Stimulated activated naive CD8-positive, alpha-beta T cell treated with anti-CD3 and anti-CD28 coated beads, Interleukin-15, Interleukin-2, amounts not matched to agents 100 U/mL and 50 U/mL, for 24 hours (primary cell): ENCODE measurements around the gene AUTS2.
A peak's percentile ranks its signal among the peaks of the same experiment; 100 is the strongest.
"Not testable (repeated sequence)": the region's sequence is repeated elsewhere in the genome, so short reads cannot be mapped to it uniquely, and the experiment has no call there.

Source experiments
- ATAC-seq: fragments of 150-1000 bp; cut with Tn5 transposase; one replicate; pipeline ENCODE4 v1.10.0; 2021
- DNase-seq: peaks from one replicate; pipeline ENCODE4 v3.0.0; 2021

Gene AUTS2

DNA sequence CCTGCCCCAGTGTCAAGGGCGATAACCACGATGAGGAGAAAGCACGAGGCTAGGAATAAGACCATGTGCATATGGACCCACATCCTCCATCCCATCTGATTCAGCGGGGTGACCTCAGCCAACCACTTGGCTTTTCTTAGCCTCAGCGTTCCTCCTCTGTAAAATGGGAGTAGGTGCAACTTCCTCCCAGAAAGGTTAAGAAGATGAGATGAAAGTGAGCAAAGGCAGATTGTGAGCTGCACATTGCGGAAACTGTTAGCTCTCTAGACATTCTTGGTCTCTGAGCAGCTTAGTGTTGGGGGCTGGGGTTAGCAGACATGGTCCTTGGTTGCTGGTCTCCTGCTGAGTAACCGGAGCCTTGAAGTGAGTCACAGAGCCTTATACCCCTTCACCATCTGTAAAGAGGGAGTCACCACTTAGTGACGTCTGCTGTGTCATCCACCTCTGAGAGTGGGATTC is 1036.4 kb downstream of the AUTS2 start:
- ATAC-seq: peak; percentile 93

GRCh38 chr7:70635633-70636032 is 1037.4 kb downstream of the AUTS2 start:
- ATAC-seq: no peak
- no peak for DNase-seq

More for the DNA sequence above, 1036.4 kb downstream of the AUTS2 start:
- peak; percentile 22 for DNase-seq

- ATAC-seq (no peak), DNase-seq (no peak)
Observed at GRCh38 chr7:70636169-70636568, 1037.9 kb downstream of the AUTS2 start.

DNA sequence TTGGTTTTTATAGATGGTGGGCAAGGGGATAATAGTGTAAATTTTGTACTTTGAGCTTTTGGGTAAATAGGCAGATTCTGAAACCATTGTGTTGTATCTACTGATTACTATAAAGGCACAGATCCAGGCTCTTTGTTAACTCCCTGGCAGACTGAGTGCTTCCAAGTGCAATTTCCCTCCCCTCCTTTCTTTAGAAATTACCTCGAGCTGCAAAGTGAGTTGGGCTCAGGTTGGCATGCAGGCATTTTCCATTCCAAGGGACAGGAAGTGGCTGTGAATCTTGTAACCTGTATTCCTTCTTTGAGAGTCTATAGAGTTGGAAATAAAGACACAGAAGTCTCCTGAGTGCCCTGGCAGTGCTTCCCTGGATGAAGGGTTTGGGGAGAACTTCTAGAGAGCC is 1039.5 kb downstream of the AUTS2 start:
- no peak for ATAC-seq
- DNase-seq: no peak

DNA sequence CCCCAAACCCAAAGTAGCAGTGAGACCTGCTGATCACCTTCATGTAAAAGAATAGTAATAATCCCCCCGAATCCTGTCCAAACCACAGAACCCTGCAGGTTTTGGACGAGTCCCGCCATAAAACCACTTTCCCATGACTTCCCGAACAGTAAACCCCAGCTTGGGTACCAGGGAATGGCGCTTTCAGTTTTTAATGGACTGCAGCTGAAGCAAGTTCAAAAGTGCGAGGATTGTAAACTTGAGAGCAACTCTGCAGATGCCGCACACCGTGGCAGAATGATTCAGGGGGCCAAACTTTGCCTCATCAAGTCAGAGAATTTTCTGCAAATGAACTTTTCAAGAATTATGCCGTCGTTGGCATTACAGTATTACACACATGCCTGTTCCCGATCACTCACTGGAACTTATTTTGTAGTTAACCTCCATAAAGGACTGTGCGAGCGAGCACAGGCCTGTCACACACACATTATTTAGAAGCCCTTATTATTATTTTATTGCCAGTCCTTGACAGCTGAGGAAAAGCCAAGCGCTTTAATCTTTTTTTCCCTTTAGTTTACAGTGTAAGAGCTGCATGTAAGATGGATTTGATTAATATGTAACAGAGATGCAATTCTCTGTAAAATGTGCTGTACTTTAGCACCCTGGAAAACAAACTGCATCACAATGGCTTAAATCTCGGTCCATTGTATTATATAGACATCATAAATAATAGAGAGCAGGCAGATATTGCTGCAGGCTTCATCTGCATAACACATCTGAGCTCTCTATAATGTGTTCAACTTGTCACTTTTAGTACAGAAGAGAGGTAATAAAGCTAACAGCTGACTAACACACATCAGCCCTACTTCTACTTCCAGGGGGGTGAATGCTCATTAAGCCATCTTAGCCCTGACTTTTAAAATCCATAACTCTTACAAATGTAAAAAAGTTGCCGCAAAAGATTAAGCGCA is 1040.2 kb downstream of the AUTS2 start:
- no peak for DNase-seq
- ATAC-seq: no peak

DNA sequence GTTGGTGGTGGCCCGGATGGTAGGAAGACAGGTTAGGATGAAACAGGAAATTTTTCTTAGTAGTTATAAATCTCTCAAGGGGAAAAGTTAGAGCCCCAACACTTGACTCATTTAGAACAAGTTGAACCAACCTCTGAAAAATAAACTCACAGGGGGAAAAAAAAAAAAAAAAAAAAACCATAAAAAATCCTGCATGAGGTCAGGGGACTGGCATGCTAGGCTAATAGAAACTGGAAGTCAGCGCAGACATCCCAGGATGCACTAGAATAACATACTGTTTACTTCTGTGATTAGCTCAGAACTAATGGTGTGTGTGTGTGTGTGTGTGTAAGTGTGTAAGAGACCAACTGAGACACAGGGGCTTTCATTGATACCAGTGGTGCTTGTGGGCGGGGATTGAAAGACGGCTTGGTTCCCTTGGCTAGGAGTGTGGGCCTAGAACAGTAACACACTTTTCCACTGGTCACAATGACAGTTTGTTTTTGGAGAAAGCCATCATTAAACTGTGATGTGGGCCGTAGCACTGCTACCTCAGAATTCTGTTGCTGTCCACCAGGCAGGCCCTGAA is 1042.1 kb downstream of the AUTS2 start:
- no peak for ATAC-seq

GRCh38 chr7:70641882-70642281 is 1043.6 kb downstream of the AUTS2 start:
- no peak for DNase-seq

More for the DNA sequence above, 1042.1 kb downstream of the AUTS2 start:
- DNase-seq: no peak

DNA sequence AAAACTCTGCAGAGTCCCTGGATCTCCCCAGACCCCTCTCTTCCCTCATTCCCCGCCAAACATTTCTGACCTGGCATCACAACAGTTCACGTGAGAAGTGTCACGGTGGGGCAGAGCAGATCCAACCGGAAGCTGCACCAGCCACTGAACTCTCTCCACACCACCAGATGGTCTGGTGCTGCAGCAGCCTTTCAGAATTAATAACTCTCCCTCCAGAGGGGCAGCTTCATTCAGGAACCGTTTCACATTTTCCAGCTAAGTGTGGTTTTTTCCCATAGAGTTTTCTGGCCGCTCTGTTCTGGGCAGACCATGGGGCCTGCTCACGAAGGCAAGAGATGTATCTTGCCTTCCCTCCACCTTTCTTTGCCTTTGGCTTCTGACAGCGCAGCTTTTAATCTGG is 1047.0 kb downstream of the AUTS2 start:
- DNase-seq: no peak
- ATAC-seq: no peak

More at GRCh38 chr7:70641882-70642281, 1043.6 kb downstream of the AUTS2 start:
- ATAC-seq: no peak

DNA sequence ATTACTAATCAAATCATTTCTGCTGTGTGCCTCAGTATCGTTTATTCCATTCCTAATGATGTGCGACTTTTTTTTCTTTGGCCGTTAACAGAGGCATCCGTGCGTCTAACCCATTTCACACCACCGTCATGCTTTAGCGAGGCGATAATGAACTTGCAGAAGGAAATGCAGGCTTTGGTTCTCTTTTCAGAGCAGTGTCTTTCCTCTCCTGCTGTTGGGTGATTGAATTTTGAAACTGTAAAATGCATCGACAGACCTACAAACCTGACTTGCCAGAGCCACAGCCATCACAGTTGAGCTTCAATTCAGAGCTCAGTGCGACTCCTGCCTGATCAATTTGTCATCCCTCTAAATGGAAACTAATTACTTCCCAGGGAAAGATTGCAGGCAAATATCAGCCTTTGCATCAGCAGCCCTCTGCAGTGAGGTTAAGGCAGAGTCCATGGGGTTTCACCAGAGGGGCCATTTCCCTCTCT is 1047.6 kb downstream of the AUTS2 start:
- no peak for ATAC-seq
- no peak for DNase-seq

DNA sequence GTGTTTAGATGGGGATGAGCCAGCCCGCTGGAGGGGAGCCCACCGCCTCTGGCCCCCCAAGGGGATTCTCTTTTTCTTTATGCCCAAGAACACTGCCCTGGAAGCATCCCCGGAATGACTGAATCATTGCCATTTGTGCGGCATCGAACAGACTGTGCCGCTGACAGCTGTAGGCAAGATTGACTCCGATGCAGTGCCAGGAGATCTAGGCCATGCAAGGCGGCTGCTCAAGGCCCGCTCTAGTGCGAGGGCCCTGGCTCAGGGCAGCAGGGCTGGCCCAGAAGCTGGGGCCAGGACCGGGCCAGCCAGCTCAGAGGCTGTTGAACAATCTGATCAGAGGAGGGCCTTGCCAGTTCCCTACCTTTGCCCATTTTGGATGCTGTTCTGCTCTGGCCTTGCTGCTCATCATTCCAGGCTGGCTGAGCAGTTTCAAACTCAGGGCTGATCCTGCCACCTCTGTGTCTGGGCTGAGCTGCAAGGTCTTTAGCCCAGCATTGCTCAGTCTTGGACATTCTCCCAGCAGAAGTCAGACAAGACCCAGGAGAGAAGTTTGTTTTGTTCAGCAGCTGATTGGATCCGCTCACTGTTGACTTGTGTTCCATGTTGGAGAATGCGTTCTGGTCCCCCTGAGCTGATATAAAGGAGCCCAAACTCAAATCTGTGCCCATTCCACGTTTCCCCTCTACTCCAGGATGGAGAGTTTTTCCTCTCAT is 1048.4 kb downstream of the AUTS2 start:
- ATAC-seq: no peak
- DNase-seq: no peak

DNA sequence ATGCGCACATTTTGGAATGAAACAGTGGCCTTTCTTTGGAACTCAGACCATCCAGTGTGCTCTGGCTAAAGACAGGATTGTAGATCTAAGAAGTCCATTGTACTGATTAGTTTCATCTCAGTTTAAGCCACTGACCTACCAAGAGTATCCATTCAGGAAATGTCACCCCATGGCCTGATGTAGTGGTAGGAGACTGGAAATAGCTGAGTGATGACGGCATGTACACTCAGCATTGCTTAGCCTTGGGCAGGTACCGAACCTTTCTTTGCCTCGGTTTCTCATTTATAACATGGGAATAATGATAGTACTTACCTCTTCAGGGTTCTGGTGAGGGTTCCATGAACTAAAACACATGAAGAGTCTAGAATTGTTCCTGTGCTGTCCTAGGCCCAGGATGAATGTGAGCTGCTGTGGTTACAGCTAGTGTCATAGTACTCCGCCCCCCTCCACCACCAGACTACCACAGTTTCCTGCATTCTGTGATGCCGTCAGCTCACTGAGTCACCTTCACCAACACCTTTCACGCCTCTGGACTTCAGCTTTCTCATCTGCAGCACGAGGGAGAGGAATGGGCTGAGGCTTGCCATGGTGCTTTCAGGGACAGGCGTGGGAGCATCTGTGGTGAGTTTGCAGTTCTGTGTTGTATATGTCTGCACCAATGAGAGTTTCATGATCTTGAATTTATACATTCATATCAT is 1049.7 kb downstream of the AUTS2 start:
- ATAC-seq (peak; percentile 98), DNase-seq (peak; percentile 72)

DNA sequence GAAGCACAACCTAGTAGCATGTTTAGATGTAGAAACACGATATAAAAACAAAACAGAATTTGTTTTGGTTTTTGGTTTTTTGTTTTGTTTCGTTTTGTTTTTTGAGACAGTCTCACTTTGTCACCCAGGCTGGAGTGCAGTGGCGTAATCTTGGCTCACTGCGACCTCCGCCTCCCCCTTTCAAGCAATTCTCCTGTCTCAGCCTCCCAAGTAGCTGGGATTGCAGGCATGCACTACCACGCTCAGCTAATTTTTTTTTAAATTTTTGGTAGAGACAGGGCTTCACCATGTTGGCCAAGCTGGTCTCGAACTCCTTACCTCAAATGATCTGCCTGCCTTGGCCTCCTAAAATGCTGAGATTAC is 1050.2 kb downstream of the AUTS2 start:
- not testable (repeated sequence) for ATAC-seq, DNase-seq

DNA sequence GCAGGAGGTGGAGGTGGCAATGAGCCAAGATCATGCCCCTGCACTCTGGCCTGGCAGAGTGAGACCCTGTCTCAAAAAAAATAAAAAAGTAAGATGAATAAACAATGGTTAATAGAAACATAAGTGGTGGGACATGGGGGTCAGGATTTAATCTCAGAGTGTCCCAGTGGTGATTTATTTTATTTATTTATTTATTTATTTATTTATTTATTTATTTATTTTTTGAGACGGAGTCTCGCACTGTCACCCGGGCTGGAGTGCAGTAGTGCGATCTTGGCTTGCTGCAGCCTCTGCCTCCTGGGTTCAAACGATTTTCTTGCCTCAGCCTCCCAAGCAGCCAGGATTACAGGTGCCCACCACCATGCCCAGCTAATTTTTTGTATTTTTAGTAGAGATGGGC is 1051.0 kb downstream of the AUTS2 start:
- DNase-seq (no peak), ATAC-seq (no peak)

DNA sequence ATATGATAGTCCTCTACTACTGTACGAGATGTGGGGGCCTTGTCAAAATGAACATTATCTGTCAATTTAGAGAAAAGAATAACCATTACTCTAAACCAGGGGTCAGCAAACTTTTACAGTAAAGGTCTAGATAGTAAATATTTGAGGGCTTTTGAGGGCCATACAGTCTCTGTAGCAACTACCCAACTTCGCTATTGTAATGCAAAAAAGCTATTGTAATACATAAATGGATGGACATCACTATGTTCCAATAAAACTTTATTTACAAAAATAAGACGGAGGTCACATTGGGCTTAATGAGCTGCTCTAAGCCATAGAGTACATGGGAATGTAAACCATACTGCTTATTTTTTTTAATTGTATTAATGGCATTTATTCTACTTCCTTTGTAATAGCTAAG is 1055.9 kb downstream of the AUTS2 start:
- no peak for DNase-seq
- no peak for ATAC-seq

- ATAC-seq (no peak), DNase-seq (no peak)
Observed at GRCh38 chr7:70654979-70655378, 1056.7 kb downstream of the AUTS2 start.

DNA sequence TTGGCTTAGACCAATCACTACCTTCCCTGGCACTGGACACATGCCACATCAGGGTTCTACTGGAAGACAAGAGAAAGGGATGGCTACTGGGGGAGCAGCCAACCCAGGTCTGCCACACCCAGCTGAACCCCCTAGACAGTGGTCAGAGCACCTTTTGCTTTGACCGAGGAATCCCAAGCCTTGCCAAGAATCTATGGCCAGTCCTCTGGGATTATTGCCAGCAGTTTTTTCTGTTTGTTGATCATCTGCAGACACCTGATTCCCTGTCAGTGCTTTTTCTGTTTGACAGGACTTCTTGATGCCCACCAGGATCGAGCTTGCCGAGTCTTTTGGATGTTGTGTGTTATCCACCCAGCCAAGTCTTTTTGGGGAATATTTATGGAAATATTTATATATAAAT is 1057.4 kb downstream of the AUTS2 start:
- ATAC-seq: no peak
- DNase-seq: no peak

DNA sequence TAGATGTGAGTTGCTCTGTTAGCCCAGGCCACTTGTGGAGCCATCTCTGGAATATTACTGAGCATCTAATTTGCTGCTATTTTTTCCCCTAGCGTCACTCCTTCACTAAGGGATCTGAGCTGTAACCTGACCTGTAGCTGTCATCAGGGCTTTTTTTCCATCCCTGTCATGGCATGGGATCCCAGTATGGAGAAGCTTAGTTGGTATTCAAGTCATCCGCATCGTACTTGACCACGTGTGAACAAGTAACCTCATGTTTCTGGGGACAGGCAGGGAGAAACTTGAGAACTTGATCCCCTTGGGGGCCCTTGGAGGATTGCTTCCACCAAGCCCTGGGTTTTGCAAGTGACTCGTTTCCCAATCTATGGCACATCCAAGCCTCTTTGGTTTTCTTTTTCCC is 1059.3 kb downstream of the AUTS2 start:
- DNase-seq (no peak), ATAC-seq (no peak)

- DNase-seq (no peak), ATAC-seq (no peak)
Observed at GRCh38 chr7:70657989-70658632, 1059.8 kb downstream of the AUTS2 start.

DNA sequence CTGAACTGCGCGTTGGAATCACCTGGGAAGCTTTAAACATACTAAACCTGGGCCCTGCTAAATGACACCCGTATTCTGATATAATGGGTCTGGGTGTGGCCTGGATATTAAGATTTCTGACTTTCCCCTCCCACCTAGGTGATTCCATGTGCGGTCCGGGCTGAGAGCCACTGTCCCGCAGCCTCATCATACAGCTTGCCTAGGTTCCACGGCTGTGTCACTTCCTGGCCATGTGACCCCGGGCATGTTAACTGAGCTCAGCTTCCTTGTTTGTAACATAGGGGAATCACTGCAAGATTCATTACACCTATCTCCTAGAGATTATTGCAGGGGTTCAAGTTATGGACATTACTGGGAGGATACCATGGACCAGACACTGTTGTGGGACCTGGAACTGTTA is 1061.0 kb downstream of the AUTS2 start:
- DNase-seq: no peak
- peak; percentile 41 for ATAC-seq

DNA sequence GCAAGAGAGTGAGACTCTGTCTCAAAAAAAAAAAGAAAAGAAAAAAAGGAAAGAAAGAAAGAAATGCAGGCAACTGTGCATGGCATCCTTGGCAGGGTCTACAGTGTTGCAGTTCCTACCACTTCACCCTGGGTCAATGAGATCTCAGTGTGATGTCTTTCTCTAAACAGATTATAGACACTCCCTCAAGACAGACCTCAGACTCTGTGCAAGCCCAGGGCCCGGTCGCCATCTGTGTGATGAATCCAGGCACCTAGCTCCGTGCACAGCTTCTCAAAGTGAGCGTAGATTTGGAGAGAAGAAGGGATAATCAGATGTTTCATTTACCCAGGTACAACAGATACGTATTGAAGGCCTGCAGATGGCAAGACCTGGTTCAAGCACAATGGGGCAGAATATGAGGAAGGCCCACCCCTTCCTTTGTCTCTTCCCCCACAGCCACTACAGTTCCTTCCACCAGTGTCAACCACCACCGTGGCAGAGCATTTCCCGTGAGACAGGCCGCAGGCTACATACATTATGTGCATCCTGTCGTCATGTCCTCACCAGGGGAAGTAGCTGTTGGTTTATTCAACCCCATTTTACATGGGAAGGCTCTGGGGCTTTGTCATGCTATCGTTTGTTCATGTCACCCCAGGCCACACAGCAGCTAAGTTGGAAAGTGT is 1062.0 kb downstream of the AUTS2 start:
- DNase-seq (peak; percentile 22), ATAC-seq (no peak)

- ATAC-seq (no peak), DNase-seq (no peak)
Observed at GRCh38 chr7:70660819-70661191, 1062.5 kb downstream of the AUTS2 start.
